ENCODE results near the gene ARHGEF26. TPM values are rescaled to one million over a fixed set of nuclear protein-coding genes. Genes with fewer than 3 reads are reported as not detected.

ARHGEF26 gene
- total RNA-seq, 4 donors from 2014 or later = 124 to 158 (median 132) TPM

DNA sequence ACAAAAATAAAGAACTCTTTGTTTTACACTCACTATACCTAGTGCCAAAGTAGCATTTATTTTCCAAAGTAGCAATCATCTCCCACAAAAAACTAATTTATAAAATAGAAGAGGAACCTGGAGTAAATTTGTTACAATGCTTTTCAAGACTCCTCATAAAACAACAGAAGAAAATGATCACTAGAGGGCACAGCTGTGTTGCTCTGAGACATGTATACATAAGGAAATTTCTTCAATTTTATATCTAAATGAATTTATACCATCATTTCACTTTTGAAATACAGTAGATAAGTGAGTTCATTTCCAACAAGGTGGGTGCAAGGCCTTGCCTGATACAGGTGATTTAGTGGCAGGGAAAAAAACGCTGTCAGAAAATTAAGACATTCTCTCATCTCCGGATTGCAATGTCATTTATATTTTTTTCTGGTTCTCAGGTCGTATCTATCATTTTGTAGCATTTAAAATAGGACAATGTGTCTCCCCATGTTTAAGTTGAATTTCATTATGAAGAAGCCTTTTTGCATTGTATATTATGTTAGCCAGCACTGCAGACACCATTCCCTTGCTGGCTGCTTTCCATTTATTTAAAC lies 25.3 kb upstream of the ARHGEF26 start:
- Histone ChIP-seq H3K9me3 (no peaks in the 10 kb centered on the region), H3K36me3 (no peaks in the 10 kb centered on the region), H3K4me3 (no peak overlapping the region), H3K4me1 (peaks cover 0 to 38% (median 33%) of the 10 kb centered on the region in 4 donors), H3K27ac (replicated peaks in 1 of 4) (peak overlapping the region in 1 of 4 donors; percentile 15), H3K27me3 (no peaks in the 10 kb centered on the region)
- 60% methylated on average over 3 of the region's 3 CpGs for WGBS
- TF ChIP-seq EP300 (IDR thresholded peaks at IDR 0.05) = no peak
- TF ChIP-seq, protein P1, sequence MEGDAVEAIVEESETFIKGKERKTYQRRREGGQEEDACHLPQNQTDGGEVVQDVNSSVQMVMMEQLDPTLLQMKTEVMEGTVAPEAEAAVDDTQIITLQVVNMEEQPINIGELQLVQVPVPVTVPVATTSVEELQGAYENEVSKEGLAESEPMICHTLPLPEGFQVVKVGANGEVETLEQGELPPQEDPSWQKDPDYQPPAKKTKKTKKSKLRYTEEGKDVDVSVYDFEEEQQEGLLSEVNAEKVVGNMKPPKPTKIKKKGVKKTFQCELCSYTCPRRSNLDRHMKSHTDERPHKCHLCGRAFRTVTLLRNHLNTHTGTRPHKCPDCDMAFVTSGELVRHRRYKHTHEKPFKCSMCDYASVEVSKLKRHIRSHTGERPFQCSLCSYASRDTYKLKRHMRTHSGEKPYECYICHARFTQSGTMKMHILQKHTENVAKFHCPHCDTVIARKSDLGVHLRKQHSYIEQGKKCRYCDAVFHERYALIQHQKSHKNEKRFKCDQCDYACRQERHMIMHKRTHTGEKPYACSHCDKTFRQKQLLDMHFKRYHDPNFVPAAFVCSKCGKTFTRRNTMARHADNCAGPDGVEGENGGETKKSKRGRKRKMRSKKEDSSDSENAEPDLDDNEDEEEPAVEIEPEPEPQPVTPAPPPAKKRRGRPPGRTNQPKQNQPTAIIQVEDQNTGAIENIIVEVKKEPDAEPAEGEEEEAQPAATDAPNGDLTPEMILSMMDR (IDR thresholded peaks at IDR 0.05) = peak; percentile 39 to 56 (median 51)
- no peak for TF ChIP-seq POLR2AphosphoS5 (IDR thresholded peaks at IDR 0.05)
- no peak for TF ChIP-seq POLR2A (IDR thresholded peaks at IDR 0.05; ENCODE audit: low read depth)
- intact Hi-C loops (cut with DNase I) = loop anchor here (5.0 to 10.0 kb wide), 2 partner anchors 101 to 156 kb away; no protein-coding TSS in a partner anchor
- DNase-seq (ENCODE audit: extremely low spot score) = no peak

DNA sequence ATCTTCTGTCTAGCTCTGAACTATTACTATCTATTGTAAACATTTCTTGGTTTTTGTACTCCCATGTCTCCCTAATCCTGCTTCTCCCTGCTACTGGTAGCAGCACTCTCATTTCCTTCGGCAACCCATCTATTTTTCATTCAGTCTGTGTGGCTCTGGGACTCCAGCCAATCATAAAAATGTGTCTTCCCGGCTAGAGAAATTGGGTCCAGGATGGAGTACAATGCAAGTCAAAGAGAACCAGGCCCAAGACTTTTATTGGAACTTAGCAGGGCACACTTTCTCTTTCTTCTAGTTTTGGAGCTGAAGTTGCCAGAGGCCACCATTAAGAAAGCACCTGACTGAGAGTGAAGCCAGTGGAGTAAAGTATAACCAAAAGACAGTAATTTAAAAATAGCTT lies 22.8 kb upstream of the ARHGEF26 start:
- TF ChIP-seq POLR2A (IDR thresholded peaks at IDR 0.05; ENCODE audit: low read depth) (no peak), POLR2AphosphoS5 (IDR thresholded peaks at IDR 0.05) (no peak), EP300 (IDR thresholded peaks at IDR 0.05) (no peak)
- TF ChIP-seq, protein P1 (IDR thresholded peaks at IDR 0.05) = no peak
- Histone ChIP-seq H3K4me1 (peaks cover 0 to 35% (median 33%) of the 10 kb centered on the region in 4 donors), H3K27me3 (no peaks in the 10 kb centered on the region), H3K9me3 (no peaks in the 10 kb centered on the region), H3K27ac (replicated peaks in 1 of 4) (peak overlapping the region; percentile 12 to 37 (median 17)), H3K4me3 (no peak overlapping the region), H3K36me3 (no peaks in the 10 kb centered on the region)
- intact Hi-C loops (cut with DNase I) = loop anchor here (5.0 to 10.0 kb wide), 2 partner anchors 104 to 154 kb away; no protein-coding TSS in a partner anchor
- DNase-seq (ENCODE audit: extremely low spot score) = no peak
- 36% methylated on average over 2 of the region's 2 CpGs for WGBS

DNA sequence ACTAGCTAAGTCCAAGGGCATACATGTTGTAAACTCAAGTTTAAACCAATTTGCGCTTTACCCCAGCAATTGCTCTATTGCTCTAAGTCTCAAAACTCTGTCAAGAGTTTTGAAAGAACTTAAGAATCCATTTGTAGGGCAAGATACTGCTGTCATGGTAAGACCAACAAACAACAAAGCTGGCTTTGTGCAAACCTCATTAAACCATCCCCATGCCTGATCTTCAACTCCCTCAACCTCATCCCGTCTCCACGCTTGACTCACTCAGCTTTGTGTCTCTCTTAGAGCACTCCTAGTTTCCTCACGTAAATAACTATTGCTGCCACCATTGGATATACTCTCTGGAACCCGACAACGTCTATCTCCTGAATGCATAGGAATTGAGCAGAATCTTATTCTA lies 20.6 kb upstream of the ARHGEF26 start:
- no peaks in the 10 kb centered on the region for H3K27me3 ChIP-seq
- no peak for DNase-seq (ENCODE audit: extremely low spot score)
- TF ChIP-seq POLR2A (IDR thresholded peaks at IDR 0.05; ENCODE audit: low read depth) (no peak), POLR2AphosphoS5 (IDR thresholded peaks at IDR 0.05) (no peak), EP300 (IDR thresholded peaks at IDR 0.05) (no peak)
- TF ChIP-seq, protein P1 (IDR thresholded peaks at IDR 0.05) = no peak
- intact Hi-C loops (cut with DNase I) = no loop called here
- 93% methylated on average over 6 of the region's 6 CpGs for WGBS
- no peaks in the 10 kb centered on the region for H3K9me3 ChIP-seq
- H3K4me3 ChIP-seq = no peak overlapping the region
- H3K36me3 ChIP-seq = no peaks in the 10 kb centered on the region
- no peak overlapping the region for H3K27ac ChIP-seq (replicated peaks in 1 of 4)
- H3K4me1 ChIP-seq = peaks cover 0 to 30% (median 24%) of the 10 kb centered on the region in 4 donors

DNA sequence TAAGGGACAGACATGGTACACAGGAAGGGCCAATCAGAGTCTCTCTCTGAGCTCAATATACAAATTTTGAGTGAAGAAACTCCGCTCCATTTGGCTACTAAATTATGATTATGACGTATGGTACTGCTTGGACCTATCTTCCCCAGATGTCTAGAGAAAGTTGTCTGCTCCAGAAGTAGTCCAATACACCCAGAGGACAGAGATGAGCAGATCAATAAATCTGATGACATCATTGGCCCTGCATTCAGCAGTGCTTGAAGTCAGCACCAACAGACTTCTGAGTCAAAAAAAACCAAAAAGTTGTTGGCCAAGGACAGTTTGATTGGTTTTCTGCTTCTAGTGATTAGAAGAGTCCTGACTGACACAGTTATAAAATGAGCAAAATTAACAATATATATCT lies 19.9 kb upstream of the ARHGEF26 start:
- H3K36me3 ChIP-seq = no peaks in the 10 kb centered on the region
- H3K27me3 ChIP-seq = no peaks in the 10 kb centered on the region
- TF ChIP-seq, protein P1 (IDR thresholded peaks at IDR 0.05) = no peak
- TF ChIP-seq EP300 (IDR thresholded peaks at IDR 0.05) (no peak), POLR2A (IDR thresholded peaks at IDR 0.05; ENCODE audit: low read depth) (no peak), POLR2AphosphoS5 (IDR thresholded peaks at IDR 0.05) (no peak)
- DNase-seq (ENCODE audit: extremely low spot score) = no peak
- intact Hi-C loops (cut with DNase I) = no loop called here
- H3K9me3 ChIP-seq = no peaks in the 10 kb centered on the region
- H3K27ac ChIP-seq (replicated peaks in 1 of 4) = no peak overlapping the region
- peaks cover 0 to 29% (median 21%) of the 10 kb centered on the region in 4 donors for H3K4me1 ChIP-seq
- no peak overlapping the region for H3K4me3 ChIP-seq
- 100% methylated on average over 2 of the region's 2 CpGs for WGBS
